HG02840 (cell line): Measurements from ENCODE around the gene PKIG.
"Not testable (repeated sequence)": the region's sequence is repeated elsewhere in the genome, so short reads cannot be mapped to it uniquely, and the experiment has no call there.

Source experiments
- ATAC-seq: cut with Tn5 transposase; IDR thresholded peaks from one replicate; pipeline ENCODE4 v1.9.1; 2021; ENCODE audit warnings: mild to moderate bottlenecking, moderate library complexity, moderate number of reproducible peaks; ENCODE audit not compliant: unreplicated experiment, low FRiP score

Gene PKIG

DNA sequence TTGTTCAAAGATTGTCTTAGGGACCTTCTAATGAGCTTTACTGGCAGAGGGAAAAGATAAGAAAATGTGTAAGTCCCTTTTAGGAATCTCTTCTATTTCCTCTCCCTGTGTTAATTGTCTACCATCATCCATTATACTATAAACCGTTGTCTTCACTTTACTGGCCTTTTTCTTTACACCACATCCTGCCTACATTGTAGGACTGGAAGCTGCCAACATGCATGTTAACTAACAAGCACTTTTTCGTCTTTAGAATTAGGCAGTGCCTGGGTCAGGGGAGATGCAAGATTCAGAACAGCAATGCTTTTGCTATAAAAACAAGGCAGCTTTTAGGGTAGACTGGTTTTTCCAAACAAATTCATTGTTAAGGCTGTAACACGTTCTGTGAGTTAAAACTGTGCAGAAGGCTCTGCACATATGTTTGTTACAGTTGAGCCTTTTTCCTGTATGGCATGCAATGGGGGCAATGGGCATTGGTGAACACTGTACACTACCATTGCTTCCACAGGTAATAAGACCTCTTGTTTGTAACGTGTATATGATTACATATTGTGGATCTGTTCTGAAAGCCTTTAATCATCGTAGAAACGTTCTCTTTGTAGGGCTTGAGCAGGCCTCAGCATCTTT lies 10.9 kb upstream of the PKIG start:
- ATAC-seq, result no peak

DNA sequence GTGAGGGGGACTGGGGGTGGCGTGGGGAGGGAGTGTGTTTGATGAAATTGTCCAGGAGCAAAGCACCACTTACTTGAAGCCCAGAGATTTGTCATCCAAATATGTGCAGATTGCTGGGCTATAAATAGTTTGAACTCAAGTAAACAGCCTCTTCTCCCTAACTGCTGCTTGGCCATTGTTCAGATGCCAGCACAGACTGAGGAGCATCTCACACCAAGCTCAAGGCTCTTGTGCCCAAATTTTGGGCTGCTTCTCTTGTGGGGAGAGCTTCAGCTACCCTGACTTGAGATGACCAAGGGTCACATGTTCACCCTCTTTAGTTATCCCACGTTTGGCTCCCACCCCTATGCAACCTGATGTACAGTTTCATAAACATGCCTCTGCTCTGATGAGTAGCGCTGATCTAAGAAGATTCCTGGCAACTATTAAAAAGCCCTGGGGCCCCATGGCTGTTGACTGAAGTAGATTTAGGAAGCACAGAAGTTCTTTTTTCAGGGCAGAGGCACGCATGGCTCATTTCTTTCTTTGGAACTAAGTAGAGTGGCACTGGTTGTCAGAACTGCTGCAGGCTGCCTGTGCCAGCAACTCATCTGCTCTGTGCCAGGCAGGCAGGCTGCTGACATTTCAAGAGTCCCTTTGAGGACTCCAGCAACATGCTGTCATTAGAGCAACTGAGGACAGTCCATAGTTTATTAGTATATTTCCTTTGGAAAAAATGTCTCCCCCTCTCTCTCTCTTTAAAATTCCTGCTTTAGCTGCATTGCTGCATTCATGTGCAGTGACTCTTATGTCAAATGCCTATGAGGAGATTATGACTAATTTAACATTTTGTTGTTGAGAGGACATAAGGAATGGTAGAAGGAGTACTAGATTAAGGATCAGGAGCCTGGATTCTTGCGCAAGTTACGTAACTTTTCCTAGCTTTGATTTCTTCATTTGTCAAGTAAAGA lies 9.6 kb upstream of the PKIG start:
- no peak for ATAC-seq

DNA sequence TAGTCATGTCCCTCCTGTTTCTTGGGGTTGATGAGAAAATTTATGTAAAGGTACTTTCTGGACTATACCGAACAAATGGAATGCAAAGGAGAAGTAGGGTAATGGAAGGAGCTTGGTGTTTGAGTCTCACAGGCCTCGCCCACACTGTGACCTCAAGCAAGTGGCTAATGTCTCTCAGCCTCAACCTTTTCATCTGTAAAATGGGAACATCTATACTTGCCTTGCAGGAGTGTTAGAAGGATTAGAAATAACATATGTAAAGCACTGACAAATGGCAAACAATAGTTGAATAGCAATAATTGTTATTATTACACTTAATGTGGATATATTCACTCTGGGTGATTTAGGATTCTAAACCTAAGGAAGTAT lies 8.9 kb upstream of the PKIG start:
- no peak for ATAC-seq

DNA sequence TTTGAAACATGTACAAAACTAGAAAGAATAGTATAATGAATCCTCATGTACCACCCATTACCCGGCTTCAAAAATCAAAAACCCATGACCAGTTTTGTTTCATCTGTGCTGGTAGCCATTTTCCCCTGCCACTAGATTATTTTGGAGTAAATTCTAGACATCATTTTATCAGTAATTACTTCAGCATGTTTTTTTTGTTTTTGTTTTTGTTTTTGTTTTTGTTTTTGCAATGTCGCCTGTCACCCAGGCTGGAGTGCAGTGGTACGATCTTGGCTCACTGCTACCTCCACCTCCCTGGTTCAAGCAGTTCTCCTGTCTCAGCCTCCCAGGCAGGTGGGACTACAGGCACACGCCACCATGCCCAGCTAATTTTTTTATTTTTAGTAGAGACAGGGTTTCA lies 8.0 kb upstream of the PKIG start:
- no peak for ATAC-seq

DNA sequence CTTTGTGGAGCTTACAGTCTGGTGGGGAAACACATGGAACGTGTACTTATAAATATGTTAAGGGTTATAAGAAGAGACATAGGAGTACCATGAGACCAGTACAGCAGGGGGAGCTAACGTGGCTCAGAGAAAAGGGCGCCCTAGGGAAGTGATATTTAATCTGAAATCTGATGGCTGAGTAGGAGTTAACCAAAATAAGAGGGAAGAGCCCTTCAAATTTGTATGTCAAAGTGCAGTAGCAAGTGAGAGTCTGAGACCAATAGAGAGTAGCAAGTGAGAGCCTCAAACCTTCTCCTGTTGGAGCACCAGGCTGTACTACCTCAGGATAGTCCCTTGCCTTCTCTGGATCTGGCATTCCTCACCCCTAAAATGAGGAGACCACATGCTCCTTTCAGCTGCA lies 6.1 kb upstream of the PKIG start:
- ATAC-seq, result no peak

DNA sequence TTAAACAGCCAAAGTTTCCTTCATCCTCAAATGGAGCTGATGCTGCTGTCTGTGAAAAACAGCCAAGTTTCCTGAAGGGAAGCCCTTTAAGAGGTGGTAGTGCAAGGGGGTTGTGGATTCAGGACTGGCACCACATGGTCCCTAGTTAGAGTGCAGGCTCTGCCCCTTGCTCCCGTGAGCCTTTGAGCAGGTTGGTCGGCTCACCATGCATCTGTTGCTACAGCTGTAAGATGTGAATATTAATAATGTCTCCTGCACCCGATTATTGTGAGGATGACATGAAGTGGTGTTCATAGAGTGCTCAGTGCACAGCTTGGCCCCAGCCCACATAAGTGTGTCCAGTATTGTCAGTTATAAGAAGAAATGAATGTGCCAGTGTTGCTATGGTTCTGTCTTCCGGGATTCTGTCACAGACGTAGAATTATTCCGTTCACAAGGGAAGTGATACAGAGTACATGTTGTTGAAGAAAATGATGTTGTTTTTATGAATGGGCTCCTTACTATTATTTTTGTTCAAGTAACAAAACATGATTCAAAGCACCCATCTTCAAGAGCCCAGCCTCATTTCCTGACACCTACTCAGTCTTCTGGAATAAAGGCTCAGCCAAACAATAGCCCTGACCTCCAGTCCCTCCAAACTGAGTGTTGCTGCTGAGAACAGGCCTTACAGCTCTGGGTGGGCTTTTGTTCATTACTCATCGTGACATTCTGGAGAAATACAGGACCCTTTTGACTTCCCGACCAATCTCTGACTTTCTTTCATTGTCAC lies 2.9 kb upstream of the PKIG start:
- no peak for ATAC-seq

DNA sequence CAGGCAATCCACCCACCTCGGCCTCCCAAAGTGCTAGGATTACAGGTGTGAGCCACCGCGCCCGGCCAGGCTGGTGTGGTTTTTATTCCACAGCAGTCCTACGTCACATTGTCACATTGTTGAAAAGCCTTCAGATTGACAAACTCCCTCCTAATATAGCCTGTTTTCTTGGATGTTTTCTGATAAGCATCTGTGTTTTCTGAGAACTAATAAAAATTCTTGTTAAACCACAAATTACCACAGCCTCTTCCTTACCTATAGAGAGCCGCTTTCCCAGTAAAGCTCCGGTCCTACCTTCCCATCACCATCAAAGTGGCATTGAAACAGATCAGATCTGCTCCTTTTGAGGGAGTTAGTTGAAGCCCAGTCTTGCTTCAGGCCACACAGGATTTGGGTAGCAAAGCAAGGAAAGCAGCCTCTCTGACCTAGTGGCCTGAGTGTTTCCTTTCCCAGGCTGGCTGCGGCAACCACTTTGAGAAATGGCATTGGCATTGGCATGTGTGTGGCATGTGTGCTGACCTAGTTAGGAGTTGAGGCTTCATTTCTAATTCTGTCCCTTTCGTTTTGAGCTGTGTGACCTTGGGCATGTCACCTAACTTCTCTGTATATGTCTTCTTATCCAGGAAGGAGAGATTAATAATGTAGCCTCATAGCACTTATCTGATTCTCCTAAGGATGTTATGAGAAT lies 1.7 kb upstream of the PKIG start:
- ATAC-seq, result no peak

DNA sequence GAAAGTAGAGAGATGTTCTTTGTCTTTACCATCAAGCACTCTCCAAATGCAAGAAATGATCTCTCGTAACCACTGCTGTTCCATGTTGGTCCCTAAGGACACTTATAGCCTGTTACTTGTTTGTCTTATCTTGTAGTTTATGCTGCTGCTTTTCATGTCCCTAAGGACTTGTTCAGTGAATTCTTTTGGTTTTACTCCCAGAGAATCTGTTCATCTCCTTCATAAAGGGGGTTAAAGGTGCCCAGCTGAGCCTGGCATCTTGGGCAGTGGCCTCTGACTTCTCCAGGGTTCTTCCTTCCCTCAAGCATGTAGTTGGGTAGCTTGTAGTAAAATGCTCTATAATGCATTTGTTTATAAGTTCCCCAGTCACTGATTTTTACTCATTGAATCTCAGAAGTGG lies 864 bp upstream of the PKIG start:
- ATAC-seq, result no peak

DNA sequence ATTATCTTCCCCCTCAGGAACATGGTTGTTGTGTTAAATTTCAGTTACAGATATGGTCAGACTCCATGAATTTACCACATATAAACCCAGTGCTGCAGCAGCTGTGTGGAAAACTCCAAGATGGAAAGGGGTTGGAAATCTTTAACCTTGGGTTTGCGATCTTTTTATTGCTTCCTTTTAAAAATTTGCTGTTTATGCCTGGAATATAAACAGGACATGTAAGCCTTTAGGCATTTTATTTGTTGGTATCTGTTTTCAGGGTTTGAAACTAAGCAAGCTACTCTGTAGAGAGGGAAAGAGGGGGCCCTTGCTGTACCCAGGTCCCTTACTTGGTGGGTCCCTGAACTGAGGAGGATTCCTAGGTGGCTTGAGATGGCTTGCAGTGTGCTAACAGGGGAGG lies 778 bp downstream of the PKIG start:
- no peak for ATAC-seq

DNA sequence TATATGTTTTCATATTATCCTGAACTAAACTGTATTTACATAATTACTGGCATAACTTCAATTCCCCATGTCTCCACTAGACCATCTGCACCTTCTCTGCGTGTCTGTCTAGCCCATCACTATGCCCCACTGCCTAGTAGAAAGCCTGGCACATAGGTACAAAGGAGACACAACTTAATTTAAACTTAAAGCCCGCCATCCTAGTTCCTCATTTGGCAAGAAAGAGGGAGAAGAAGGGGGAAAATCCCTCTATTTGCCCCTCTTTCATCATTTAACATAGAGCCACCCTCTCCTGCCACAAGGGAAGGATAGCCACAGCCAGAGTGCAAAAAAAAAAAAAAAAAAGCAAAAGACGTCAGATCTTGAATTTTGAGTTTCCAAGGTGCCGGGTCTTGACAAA lies 1.8 kb downstream of the PKIG start:
- ATAC-seq, result no peak

DNA sequence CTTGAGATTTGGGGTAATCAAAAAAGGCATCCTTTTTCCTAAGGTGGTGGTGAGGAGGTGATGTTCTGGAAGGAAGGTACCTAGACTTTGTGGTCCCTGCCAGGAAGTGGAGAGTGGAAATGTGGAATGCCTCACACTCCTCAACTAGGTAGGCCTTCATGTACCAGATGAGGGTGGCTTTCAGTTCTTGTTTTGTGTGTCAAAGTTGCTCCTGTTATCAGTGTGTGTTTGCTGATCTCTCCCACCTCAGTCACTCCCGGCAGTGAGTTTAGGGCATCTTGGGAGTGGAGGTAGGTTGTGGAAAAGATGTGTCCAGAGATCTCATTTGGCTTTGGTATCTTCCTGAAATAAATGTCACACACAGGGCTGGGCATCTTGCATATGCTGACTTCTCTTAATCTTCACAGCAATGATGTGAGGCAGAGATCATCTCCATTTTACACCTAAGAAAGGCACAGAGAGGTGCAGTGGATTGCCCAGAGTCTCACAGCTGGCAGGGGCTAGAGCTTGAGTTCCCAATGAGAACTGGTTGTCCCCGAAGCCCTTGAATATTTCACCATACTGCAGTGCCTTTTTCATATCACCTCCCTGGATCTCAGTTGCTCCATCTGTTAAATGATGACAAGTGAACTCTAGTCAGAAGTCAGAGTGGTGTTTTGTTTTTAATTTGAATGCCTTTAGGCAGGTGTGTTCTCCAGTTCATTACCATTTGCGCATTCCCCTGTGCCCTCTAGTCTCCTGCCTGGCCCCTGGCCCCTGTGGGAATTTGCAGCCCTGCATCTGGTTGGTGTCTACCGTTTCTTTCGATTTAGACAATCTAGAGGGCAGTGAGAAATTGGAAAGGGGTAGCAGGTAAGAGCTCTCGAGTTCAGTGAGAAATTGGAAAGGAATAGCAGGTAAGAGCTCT lies 2.9 kb downstream of the PKIG start:
- ATAC-seq, result no peak

DNA sequence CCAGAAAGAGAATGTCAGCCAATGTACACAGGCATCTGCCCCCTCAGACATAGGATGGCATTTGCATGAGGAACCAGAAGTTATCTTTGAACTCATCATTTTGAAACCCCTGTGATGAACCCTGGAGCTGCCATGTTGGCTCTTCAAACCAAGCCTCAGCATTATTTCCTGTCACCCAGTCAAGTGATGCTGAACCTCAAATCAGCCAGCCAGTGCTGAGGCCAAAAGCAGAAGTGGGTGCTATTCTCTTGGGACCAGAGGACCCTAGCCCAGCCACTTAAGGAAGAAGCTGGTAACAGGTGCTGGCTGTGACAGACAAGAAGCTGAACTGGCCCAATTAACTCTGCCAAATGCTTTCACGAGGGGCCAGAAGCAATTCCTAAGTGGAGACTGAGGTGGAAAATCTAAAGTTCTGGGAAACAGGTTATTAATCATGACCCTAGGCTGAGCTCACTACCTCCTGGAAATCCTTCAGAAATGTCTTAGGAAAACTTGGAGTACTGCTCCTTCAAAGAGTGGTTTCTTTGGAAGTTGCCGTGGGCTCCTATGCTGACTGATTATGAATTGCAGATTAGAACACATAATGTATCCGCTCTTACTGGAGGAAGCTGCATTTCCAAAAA lies 4.0 kb downstream of the PKIG start:
- ATAC-seq, result peak; percentile 56

DNA sequence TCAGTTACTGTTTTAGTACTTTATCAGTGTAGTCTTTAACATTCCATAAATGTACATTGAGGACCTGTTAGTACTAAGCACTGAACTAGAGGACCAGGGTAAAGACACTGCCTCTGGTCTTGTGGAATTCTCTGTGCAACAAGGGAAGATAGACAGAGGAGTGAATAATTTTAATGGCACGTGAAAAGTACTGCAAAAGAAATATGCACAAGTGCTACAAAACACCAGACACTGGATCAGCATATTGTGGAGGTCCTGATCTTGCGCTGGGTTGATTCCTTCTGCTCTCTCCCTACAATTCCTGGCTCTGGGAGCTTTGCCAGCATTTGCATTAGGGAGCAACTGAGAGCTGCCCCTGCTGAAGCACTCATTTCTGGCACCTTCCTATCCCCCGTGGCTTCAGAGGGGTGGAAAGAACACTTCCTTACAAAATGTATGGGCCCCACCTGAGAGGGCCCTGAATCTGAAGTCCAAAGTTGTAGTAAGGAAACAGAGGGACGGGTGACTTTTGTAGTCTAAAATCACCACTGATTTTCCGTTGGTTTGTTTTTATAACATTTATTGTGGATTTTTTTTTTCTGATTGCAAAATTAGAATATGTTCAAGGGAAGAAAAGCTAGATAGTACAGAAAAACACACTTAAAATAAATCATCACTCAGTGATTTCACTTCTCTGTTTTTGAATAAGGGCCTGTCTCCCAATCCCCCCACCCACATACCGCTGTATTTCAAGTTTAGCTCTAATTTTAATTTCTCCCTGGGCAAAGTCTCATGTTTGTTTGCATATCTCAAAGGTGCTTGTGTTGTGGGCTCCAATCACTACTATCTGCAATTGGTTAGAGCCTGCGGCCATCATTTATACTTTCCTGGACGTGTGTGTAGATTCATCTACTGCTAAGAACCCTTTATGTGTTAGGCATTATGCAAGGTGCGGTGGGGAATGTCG lies 4.9 kb downstream of the PKIG start:
- no peak for ATAC-seq

DNA sequence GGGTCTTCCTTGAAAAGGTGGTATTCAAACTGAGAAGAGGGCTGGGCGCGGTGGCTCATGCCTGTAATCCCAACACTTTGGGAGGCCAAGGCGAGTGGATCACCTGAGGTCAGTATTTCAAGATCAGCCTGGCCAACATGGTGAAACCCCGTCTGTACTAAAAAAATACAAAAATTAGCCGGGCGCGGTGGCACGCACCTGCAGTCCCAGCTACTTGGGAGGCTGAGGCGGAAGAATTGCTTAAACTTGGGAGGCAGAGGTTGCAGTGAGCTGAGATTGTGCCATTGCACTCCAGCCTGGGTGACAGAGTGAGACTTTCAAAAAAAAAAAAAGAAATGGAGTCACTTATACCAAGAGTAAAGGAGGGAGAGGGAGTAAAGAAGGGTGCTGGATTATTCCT lies 5.9 kb downstream of the PKIG start:
- not testable (repeated sequence) for ATAC-seq

DNA sequence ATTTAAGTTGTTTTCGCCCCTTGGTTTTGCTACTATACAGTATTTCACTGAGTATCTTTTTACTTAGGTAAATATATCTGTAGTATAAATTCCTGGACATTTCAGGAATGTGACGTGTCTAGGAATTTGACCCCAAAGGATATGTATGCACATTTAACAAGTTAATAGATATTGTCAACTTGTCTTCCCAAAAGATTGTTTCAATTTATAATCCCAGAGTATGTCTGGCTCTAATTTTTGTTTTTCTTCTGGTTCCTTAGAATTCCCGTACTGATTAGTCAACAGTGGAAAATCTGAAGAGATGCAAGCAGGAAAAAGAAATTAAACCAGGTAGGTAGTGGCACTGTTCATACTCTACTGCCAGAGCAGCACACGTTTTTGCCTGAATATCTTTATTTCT lies 7.2 kb downstream of the PKIG start:
- ATAC-seq, result no peak

DNA sequence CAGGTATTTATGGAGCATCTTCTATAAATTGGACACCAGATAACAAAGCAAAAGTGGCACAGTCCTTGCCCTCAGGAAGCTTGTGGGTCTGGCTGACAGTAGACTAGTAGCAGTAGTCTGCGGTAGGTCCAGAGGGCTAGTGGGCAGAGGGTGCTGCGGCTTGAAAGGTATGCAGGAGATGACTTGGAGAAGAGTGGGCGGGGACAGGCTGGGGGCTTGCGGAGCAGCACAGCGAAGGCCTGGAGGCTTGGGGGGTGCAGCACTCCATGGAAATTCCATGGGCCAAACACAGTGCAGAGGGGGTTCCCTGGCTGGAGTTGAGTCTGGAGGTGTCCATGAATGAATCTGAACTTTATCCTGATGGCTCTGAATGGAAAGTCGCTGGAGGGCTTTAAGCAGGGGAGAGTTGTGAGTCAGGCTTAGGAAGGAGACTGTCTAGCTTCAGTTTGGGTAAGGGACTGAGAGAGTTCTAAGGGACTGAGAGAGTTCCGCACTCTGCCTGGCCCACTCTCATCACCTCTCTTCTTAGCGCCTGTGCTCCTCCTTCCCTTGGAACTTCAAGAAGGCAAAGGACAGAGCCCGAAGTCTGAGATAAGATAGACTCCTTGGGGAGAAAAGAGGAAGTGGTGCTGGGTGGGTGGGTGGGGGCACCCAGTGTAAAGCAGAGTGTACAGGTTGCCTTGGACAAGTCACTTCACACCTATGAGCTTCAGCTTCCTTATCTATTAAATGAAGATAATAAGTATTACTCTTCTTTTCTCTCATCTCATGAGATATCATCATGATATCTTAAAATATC lies 8.8 kb downstream of the PKIG start:
- no peak for ATAC-seq

DNA sequence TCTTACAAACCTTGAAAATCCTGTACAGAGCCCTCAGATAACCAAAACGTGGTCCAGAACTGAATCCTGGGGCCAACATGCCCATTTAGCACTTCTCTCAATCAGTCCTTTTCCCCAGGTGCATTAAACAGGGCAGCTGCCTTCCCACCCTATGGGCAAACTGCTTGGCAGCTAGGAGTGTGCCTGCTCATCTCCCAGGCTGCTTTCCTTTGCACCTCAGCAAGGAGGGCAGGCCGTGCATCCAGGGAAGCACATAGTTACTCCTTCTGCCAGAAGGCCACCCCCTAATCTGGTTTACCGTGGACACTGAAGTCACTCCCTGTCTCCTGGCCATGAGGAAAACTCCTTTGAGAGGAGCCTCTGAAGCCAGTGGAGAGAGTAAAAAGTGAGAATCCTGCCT lies 10.0 kb downstream of the PKIG start:
- no peak for ATAC-seq
